IMR-90 (cell line): ENCODE measurements around the gene GUCY1A2. TPM values are rescaled to one million over a fixed set of nuclear protein-coding genes. Genes with fewer than 3 reads are reported as not detected.

Experiments used
- ATAC-seq: fragments of 200-7000 bp; cut with Tn5 transposase; 2 replicates; pipeline ENCODE4 v1.9.1; 2020; ENCODE audit warnings: low read depth, mild to moderate bottlenecking, moderate library complexity
- BruUV-seq: library from RNA; stranded (reverse); fragments of 400-500 nt; replicated peaks from 2 replicates; lab custom pipeline; 2021; lab: Mats Ljungman, UMichigan
- CTCF ChIA-PET: fragments of 300-600 bp; formaldehyde crosslinking; extraction: SDS; loops from one replicate; lab custom pipeline; 2021; ENCODE audit warnings: antibody characterized with exemption; lab: Yijun Ruan, JAX
- POLR2A ChIA-PET: fragments of 300-600 bp; sonication (Branson Sonifier 250); formaldehyde crosslinking; loops from one replicate; lab custom pipeline; 2022; ENCODE audit warnings: antibody characterized with exemption; ENCODE audit not compliant: unreplicated experiment; lab: Charles Lee
- DNase-seq: peaks from one replicate; pipeline ENCODE4 v3.0.0; 2013
- H2AFZ ChIP-seq: replicated peaks from 2 replicates; pipeline ENCODE3; 2013; ENCODE audit warnings: low read length, mild to moderate bottlenecking; ENCODE audit not compliant: poor library complexity
- H2AK5ac ChIP-seq: 2 replicates; pipeline ENCODE4 v1.6.1; 2013; ENCODE audit warnings: low read depth, low read length, inconsistent platforms
- H2AK9ac ChIP-seq: replicated peaks from 2 replicates; pipeline ENCODE3; 2013; ENCODE audit warnings: mild to moderate bottlenecking, low read depth, low read length, moderate library complexity; ENCODE audit not compliant: poor library complexity
- H2BK120ac ChIP-seq: 2 replicates; pipeline ENCODE4 v1.6.1; 2013; ENCODE audit warnings: low read depth, low read length, inconsistent platforms
- H2BK15ac ChIP-seq: 3 replicates; pipeline ENCODE4 v1.6.1; 2013; ENCODE audit warnings: low read depth, low read length, inconsistent platforms
- H2BK20ac ChIP-seq: 2 replicates; pipeline ENCODE4 v1.6.1; 2013; ENCODE audit warnings: low read depth, mild to moderate bottlenecking, inconsistent platforms, low read length, moderate library complexity
- H2BK5ac ChIP-seq: 2 replicates; pipeline ENCODE4 v1.6.1; 2013; ENCODE audit warnings: mild to moderate bottlenecking, low read depth, low read length, inconsistent platforms; ENCODE audit not compliant: poor library complexity, severe bottlenecking
- H3K14ac ChIP-seq: replicated peaks from 2 replicates; pipeline ENCODE4 v1.6.1; 2013; ENCODE audit warnings: low read depth, low read length, inconsistent platforms
- H3K18ac ChIP-seq: 2 replicates; pipeline ENCODE4 v1.6.1; 2013; ENCODE audit warnings: low read depth, low read length, control low read depth
- H3K23ac ChIP-seq: 2 replicates; pipeline ENCODE4 v1.6.1; 2013; ENCODE audit warnings: low read depth, low read length, inconsistent platforms
- H3K27ac ChIP-seq: 2 replicates; pipeline ENCODE4 v1.5.1; 2013; ENCODE audit warnings: mild to moderate bottlenecking, control low read depth, low read length; ENCODE audit not compliant: insufficient read depth
- H3K27me3 ChIP-seq: 2 replicates; pipeline ENCODE4 v1.6.1; 2013; ENCODE audit warnings: low read length; ENCODE audit not compliant: control insufficient read depth, insufficient read depth
- H3K36me3 ChIP-seq: 2 replicates; pipeline ENCODE4 v1.6.1; 2013; ENCODE audit warnings: low read length, mixed read lengths; ENCODE audit not compliant: control insufficient read depth, insufficient read depth
- H3K4ac ChIP-seq: 2 replicates; pipeline ENCODE4 v1.6.1; 2013; ENCODE audit warnings: low read depth, low read length, inconsistent platforms
- H3K4me1 ChIP-seq: 2 replicates; pipeline ENCODE4 v1.6.1; 2013; ENCODE audit warnings: low read length, mixed read lengths; ENCODE audit not compliant: control insufficient read depth, insufficient read depth
- H3K4me2 ChIP-seq: 2 replicates; pipeline ENCODE4 v1.6.1; 2013; ENCODE audit warnings: low read depth, mild to moderate bottlenecking, control low read depth, low read length, moderate library complexity
- H3K4me3 ChIP-seq: 2 replicates; pipeline ENCODE4 v1.5.1; 2013; ENCODE audit warnings: low read depth, mild to moderate bottlenecking, control low read depth, low read length, moderate library complexity; ENCODE audit not compliant: insufficient read depth
- H3K56ac ChIP-seq: 2 replicates; pipeline ENCODE4 v1.6.1; 2013; ENCODE audit warnings: low read length, inconsistent platforms; ENCODE audit not compliant: insufficient read depth; ENCODE audit errors: extremely low read depth
- H3K79me1 ChIP-seq, 2 experiments: 2 replicates each; pipeline ENCODE4 v1.6.1; 2013; ENCODE audit warnings: low read length in 2 of 2, inconsistent platforms in 1 of 2, low read depth in 1 of 2
- H3K9ac ChIP-seq: 2 replicates; pipeline ENCODE4 v1.6.1; 2013; ENCODE audit warnings: low read depth, low read length, control low read depth
- H3K9me1 ChIP-seq: 2 replicates; pipeline ENCODE4 v1.6.1; 2013; ENCODE audit warnings: low read length, inconsistent platforms; ENCODE audit not compliant: insufficient read depth
- H3K9me3 ChIP-seq: 2 replicates; pipeline ENCODE4 v1.6.1; 2013; ENCODE audit warnings: low read length; ENCODE audit not compliant: control insufficient read depth, insufficient read depth
- H4K20me1 ChIP-seq: 2 replicates; pipeline ENCODE4 v1.6.1; 2013; ENCODE audit warnings: low read length, inconsistent platforms; ENCODE audit not compliant: insufficient read depth
- H4K5ac ChIP-seq: 2 replicates; pipeline ENCODE4 v1.6.1; 2013; ENCODE audit warnings: mild to moderate bottlenecking, low read depth, low read length, control low read depth
- H4K8ac ChIP-seq, 2 experiments: 2 replicates each; pipeline ENCODE4 v1.6.1; 2013; ENCODE audit warnings: low read depth in 2 of 2, low read length in 2 of 2, control low read depth in 1 of 2, inconsistent platforms in 1 of 2
- H4K91ac ChIP-seq: 2 replicates; pipeline ENCODE4 v1.6.1; 2013; ENCODE audit warnings: low read depth, low read length, inconsistent platforms; ENCODE audit not compliant: insufficient read depth
- CEBPB ChIP-seq: IDR thresholded peaks from 2 replicates; pipeline ENCODE4 v1.6.1; 2012; ENCODE audit warnings: low read depth, low read length, improper control_type of control experiment
- CTCF ChIP-seq: conservative IDR thresholded peaks from 2 replicates; pipeline ENCODE4 v1.5.1; 2012; ENCODE audit warnings: mild to moderate bottlenecking, low read depth, low read length, improper control_type of control experiment
- ELK1 ChIP-seq: fragments of 150-350 bp; IDR thresholded peaks from 2 replicates; pipeline ENCODE4 v1.6.1; 2016; ENCODE audit warnings: low read depth, mild to moderate bottlenecking, low read length, moderate library complexity, borderline replicate concordance
- FOS ChIP-seq: fragments of 150-350 bp; IDR thresholded peaks from 2 replicates; pipeline ENCODE4 v1.6.1; 2016; ENCODE audit warnings: low read depth, low read length
- MAFK ChIP-seq: IDR thresholded peaks from 2 replicates; pipeline ENCODE4 v1.6.1; 2012; ENCODE audit warnings: low read depth, low read length, improper control_type of control experiment
- MXI1 ChIP-seq: IDR thresholded peaks from 2 replicates; pipeline ENCODE4 v1.6.1; 2012; ENCODE audit warnings: low read depth, mild to moderate bottlenecking, low read length, moderate library complexity, borderline replicate concordance
- WGBS, 2 experiments: methylation state at CpG; one replicate each; pipeline versions ENCODE4 v1.1.5 to v1.1.7; 2013; ENCODE audit warnings: missing lambda C conversion rate in 2 of 2; ENCODE audit not compliant: insufficient read length in 1 of 2; ENCODE audit errors: extremely low coverage in 2 of 2; 5-methylcytosine and 5-hydroxymethylcytosine counted together
- dilution Hi-C: fragments of 300-500 bp; cut with HindIII; formaldehyde crosslinking; loops from one replicate; pipeline ENCODE4 v1.14.3; 2018; ENCODE audit warnings: low sequenced_read_pairs; ENCODE audit not compliant: unreplicated experiment
- in situ Hi-C: fragments of 300-500 bp; cut with MboI; formaldehyde crosslinking; loops from 3 replicates; pipeline ENCODE4 v1.14.3; 2019; ENCODE audit warnings: low sequenced_read_pairs, inconsistent platforms, mixed read lengths
- intact Hi-C: fragments of 100-400 bp; cut with micrococcal nuclease; formaldehyde crosslinking; loops from 2 replicates; pipeline ENCODE4 v1.10.0; 2022
- polyA plus RNA-seq, 3 experiments: library from polyadenylated mRNA; depleted of rRNA; stranded (reverse); fragments of >200 nt; gene quantifications; 2 replicates each; pipeline ENCODE4 v1.2.3, GENCODE V29; 2012; ENCODE audit warnings: low replicate concordance in 1 of 3
- total RNA-seq: library from RNA; depleted of rRNA; stranded (reverse); fragments of >200 nt; gene quantifications from 2 replicates; pipeline ENCODE4 v1.2.3, GENCODE V29; 2012

GUCY1A2 gene
- total and polyA plus RNA-seq, 2 of the 4 experiments (the other 2 are of a cell fraction): under 0.01 to 0.03 TPM

GRCh38 chr11:106697058-106697457, 321.2 kb downstream of the GUCY1A2 start:
- H2BK20ac ChIP-seq: no peak overlapping the region
- no peak overlapping the region for H2BK15ac ChIP-seq
- no peaks in the 10 kb centered on the region for H3K36me3 ChIP-seq
- H3K23ac ChIP-seq: no peak overlapping the region
- no peak overlapping the region for H2AK5ac ChIP-seq
- no peak overlapping the region for H2AK9ac ChIP-seq
- no peak overlapping the region for H3K14ac ChIP-seq
- in situ Hi-C loops (no loop called here), intact Hi-C loops (no loop called here), dilution Hi-C loops (no loop called here)
- H3K56ac ChIP-seq: no peak overlapping the region
- no peak overlapping the region for H4K5ac ChIP-seq
- H3K27me3 ChIP-seq: no peaks in the 10 kb centered on the region
- BruUV-seq: no TSS peak
- no peak overlapping the region for H3K18ac ChIP-seq
- no CpG with 5 or more reads among the region's 2 CpGs for WGBS, 2 experiments
- H3K4me1 ChIP-seq: peaks cover 2% of the 10 kb centered on the region
- ATAC-seq (peak; percentile 69), DNase-seq (peak; percentile 76)
- H4K91ac ChIP-seq: no peak overlapping the region
- no peak overlapping the region for H3K9ac ChIP-seq
- no peak overlapping the region for H2BK120ac ChIP-seq
- no peak overlapping the region for H3K4me3 ChIP-seq
- POLR2A ChIA-PET: no interaction called here
- no peak for TF ChIP-seq CTCF
- TF ChIP-seq ELK1: no peak
- TF ChIP-seq MAFK: peak; percentile 95
- peak; percentile 17; the same call in 1 of the 2 replicates for TF ChIP-seq FOS
- TF ChIP-seq CEBPB: peak; percentile 55; the same call in 1 of the 2 replicates
- no peak for TF ChIP-seq MXI1
- peaks cover 2% of the 10 kb centered on the region; the same call in 1 of the 2 replicates for H3K9me1 ChIP-seq
- H3K79me1 ChIP-seq: no peaks in the 10 kb centered on the region
- CTCF ChIA-PET: no interaction called here
- no peak overlapping the region for H3K4ac ChIP-seq
- no peaks in the 10 kb centered on the region for H4K20me1 ChIP-seq
- no peak overlapping the region for H3K4me2 ChIP-seq
- peak overlapping the region; percentile 25 for H2BK5ac ChIP-seq
- H4K8ac ChIP-seq: no peak overlapping the region
- H3K27ac ChIP-seq: no peak overlapping the region
- H2AFZ ChIP-seq: no peak overlapping the region
- no peaks in the 10 kb centered on the region for H3K9me3 ChIP-seq
